MM.1S (cell line): ENCODE results near the gene SLC12A3.

Source experiments
- EZH2 ChIP-seq: fragments of 300-600 bp; sonication (generic); optimal IDR thresholded peaks from 2 replicates; pipeline ENCODE3; 2017; ENCODE audit warnings: low read depth, mild to moderate bottlenecking, antibody characterized with exemption, low read length, mixed read lengths
- EZH2phosphoT487 ChIP-seq: fragments of 300-600 bp; sonication (generic); IDR thresholded peaks from 2 replicates; pipeline ENCODE4 v1.6.1; 2018; ENCODE audit warnings: antibody characterized with exemption, low read length
- TF ChIP-seq, protein P1 (sequence below): fragments of 300-600 bp; sonication (generic); IDR thresholded peaks from 2 replicates; pipeline ENCODE4 v1.5.1; 2016; ENCODE audit warnings: antibody characterized with exemption, low read length, mixed read lengths

DNA sequence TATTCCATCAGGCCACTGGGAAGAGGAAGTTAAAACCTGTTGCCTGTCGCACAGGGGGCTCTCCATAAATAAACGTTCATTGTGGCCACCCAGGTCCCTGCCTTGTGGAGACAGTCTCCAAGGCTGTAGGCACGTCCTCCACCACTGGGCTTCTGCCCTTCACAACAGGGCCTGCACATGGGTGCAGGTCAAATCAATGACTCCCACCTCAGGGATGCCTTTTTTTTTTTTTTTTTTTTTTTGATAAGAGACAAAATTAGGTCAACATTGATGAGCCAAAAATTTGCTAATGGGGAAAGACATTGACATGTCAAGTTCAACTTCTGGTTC is 12.6 kb upstream of the SLC12A3 start:
- TF ChIP-seq, protein P1, sequence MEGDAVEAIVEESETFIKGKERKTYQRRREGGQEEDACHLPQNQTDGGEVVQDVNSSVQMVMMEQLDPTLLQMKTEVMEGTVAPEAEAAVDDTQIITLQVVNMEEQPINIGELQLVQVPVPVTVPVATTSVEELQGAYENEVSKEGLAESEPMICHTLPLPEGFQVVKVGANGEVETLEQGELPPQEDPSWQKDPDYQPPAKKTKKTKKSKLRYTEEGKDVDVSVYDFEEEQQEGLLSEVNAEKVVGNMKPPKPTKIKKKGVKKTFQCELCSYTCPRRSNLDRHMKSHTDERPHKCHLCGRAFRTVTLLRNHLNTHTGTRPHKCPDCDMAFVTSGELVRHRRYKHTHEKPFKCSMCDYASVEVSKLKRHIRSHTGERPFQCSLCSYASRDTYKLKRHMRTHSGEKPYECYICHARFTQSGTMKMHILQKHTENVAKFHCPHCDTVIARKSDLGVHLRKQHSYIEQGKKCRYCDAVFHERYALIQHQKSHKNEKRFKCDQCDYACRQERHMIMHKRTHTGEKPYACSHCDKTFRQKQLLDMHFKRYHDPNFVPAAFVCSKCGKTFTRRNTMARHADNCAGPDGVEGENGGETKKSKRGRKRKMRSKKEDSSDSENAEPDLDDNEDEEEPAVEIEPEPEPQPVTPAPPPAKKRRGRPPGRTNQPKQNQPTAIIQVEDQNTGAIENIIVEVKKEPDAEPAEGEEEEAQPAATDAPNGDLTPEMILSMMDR = no peak
- TF ChIP-seq EZH2 (no peak), EZH2phosphoT487 (no peak)
